HG03135 (cell line): ENCODE measurements around the gene GLRX5.
"Not testable (repeated sequence)": the region's sequence is repeated elsewhere in the genome, so short reads cannot be mapped to it uniquely, and the experiment has no call there.

Source experiments
- ATAC-seq: cut with Tn5 transposase; IDR thresholded peaks from one replicate; pipeline ENCODE4 v1.9.1; 2021; ENCODE audit warnings: mild to moderate bottlenecking, moderate library complexity; ENCODE audit not compliant: unreplicated experiment

Gene GLRX5

DNA sequence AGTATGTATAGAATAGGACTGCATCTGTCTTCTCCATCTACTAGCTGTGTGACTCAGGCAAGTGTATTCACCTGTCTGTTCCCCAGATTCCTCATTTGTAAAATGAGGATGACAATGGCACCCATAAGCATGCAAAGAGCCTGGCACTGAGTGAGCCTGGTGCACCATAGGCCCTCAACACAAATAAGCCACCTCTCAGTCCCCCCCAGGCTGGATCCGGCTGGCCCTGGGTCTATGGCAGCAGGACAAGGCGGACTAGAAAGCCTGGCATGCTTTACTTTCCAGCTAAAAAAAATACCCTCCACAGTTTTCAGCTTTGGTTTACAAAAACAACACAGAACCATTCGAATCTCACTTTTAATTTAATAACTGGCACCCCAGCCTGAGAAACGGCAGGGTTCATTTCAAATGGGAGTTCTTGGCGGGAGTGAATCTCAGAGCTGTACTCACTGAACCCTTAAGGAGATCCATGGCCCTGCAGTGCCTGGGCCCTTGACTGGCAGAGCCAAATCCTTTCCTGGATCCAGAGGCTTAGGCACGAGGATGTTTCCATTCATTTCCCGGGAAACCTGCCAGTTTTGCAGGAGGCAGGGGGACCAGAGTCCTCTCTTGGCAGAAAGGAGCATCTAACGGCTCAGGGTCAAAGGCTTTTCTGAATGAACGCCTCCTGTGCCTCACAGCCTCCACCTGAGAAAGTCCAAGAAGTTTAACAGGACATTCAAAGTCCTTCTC, 36.1 kb upstream of the GLRX5 start:
- ATAC-seq: no peak

DNA sequence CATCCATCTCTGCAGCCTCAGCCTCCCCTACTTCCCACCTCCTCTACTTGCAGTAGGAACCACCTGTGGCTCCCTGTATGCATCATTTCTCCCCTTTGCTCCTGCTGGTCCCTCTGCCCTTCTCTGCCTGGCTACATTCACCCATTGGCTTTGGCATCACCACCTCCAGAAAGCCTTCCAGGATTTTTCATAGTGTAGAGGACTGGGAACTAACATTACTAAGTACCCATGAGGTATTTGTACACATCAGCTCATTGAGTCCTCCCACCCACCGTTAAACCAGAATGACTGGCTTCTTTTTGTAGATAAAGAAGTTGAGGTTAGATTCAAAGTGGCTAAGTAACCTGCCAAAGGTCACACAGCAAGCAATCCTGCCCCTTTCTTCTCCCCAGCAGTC, 35.5 kb upstream of the GLRX5 start:
- ATAC-seq: no peak

DNA sequence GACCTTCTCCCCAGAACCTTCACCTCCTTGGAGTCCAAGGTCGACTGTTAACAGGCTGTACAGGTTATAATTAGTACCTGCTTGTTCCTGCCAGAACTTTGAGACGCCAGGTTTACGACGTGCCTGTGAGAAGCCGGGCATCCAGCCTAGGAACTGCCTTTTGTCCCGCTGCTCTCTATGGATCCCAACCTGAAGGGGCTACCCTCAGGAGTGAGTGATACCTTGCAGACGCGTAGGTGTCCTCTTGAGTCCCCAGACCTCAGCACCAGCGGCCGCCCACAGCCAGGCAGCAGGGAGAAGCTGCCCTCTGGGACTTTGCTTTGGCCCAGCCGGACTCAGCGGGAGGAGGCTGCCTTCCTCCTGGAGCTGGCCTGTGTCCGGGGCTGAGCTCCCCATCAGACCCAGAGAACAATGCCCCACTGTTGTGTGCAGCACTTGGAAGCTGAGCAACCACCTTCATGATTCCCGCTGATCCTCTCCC, 34.6 kb upstream of the GLRX5 start:
- no peak for ATAC-seq

DNA sequence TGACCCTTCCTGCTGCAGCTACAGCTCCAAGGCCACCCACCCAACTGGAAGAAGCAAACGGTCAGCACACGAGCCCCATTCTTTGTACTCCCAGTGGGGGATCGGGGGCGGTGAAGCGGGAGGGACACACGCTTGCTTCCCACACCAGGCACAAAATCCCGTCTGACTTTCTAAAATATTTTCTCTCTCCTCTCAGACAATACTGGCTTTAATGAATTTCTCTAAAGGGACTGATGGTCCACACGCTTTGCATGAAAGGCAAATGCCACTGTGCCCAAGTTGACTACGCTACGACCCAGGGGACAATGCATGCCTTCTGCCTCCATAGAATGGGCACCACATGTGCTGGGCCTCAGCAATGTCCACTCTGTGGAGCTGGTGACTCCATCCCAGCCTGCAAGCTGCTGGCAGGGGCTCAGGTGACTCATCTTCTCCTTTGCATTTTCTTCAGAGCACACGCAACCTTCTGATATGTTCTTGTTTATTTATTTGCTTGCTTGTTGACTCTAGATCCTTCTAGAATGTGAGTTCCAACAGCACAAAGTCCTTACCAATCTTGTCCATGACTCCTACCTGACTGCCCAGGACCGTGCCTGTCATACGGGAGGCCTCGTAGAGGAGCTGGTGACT, 34.0 kb upstream of the GLRX5 start:
- no peak for ATAC-seq

DNA sequence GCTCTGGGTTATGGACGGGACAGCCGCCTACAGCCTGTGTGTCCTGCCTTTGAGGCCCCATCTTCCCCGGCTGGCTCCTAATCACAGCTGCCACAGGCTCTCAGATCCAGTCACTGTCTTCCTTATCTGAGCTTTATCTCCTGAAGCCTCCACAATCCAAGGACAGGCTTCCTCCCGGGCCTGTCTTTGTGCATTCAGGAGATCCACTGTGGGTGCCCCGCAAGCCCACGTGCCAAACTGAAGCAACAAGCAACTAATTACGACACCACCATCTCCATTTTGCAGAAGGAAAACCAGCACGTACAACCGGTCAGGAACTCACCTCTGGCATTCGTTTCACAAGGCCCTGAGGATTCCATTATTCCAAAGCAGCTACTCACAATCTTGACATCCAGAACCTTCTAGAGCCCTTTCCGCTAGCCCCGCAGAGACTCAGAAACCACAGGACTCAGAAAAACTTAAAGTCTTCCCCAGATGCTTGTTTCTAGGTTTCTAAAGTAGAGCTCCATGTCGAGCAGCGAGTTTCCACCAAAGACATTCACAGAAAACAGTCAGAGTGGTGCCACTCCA, 32.4 kb upstream of the GLRX5 start:
- ATAC-seq: no peak

DNA sequence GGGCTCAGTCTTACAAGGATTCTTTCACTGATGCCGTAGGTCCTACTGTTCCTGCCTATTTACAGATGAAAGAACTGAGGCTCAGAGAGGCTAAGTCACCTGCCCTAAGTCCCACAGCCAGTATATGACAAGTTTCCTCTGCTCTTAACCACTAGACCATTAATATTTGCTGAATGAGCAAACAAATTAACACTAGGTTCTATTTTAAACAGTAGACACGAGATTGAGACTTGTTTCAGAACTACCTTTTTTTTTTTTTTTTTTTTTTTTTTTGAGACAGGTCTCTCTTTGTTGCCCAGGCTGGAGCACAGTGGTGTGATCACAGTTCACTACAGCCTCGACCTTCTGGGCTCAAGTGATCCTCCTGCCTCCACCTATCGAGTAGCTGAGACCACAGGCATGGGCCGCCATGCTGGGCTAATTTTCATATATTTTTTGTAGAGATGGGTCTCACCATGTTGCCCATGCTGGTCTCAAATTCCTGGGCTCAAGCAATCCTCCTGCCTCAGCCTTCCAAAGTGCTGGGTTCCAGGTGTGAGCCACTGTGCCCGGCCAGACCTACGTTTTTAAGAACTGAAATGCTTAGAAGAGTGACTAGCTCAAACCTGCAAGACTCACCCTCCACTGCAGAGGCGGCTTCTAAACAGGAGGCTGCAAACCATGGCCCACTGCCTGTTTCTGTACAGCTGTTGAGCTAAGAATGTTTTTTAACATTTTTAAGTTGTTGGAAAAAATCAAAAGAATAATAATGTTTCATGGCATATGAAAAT, 31.3 kb upstream of the GLRX5 start:
- peak; percentile 48 for ATAC-seq

DNA sequence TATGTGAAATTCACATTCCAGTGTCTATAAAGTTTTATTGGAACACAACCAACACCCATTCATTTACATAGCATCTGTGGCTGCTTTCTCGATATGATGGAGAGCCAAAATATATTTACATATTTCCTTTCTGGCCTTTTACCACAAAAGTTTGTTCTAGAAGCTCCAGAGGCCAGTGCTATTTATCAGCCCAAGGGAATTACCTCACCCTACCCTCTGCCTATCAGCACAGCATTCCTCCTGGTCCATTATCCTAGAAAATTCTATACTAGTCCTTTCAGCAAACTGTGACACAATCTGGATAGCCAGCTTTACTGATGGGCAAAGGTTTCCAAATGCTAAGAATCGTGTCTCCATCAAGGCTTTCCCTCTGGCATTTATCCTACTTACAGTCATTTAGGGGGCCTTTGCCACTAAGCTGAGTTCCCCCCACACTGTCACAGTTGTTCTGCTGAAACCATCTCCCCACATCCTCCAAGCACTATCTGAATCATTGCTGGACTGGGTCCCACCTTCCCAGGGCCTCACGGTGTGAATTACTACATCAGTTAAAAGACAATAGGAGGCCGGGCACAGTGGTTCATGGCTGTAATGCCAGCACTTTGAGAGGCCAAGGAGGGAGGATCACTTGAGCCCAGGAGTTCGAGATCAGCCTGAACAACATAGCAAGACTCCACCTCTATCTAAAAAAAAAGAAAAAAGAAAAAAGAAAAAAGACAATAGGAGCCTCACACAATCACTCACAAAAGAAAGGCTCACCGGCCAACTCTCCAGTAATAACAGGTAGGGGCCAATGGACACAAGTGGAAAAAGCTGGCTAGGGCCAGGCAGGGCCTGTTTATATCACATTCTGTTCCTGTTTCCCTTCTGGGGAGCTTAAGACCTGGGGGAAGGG, 30.5 kb upstream of the GLRX5 start:
- ATAC-seq: peak; percentile 43

DNA sequence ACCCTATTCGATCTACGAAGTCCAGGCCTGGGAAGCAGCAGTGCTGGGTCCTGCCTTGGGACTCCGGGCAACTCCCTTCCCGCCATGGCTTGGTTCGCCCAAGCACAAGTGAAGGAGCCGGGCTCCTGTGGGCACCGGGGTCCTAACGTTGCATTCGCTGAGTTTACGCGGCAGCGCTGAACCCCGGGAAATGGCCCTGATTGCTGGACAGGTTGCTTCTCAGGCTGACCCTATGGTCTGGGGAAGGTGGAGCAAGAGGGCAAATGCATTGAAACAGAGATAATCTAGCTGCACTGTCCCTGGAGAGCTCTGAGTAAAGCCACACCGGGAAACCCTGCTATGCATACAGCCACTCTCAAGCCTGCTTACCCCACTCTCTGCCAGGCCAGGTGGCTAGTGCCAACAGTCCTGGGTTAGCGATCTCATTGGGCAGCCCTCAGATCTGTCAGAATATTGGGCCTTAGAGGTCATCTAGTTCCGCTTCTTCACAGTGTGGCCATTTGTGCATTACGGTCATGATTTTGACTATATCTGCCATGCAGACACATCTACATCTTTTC, 29.7 kb upstream of the GLRX5 start:
- ATAC-seq: no peak

DNA sequence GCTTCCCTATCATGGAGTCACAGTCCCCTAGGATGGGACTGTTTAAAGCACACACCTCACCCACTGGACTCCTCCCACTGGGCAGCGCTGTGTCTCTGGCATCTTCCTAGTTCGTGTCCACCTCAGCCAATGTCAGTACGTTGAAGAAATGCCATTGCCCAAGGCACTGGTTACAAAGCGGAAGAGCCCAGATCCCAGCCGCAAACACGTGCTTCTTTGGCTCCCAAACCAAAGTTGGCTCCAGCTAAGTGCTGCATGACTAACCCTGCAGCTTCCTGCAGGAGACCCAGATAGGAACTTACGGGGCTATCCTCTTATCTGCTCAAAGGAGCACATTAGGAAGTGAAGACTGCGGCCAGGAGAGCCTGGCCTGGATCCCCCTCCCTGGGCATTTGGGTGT, 27.7 kb upstream of the GLRX5 start:
- ATAC-seq: no peak

DNA sequence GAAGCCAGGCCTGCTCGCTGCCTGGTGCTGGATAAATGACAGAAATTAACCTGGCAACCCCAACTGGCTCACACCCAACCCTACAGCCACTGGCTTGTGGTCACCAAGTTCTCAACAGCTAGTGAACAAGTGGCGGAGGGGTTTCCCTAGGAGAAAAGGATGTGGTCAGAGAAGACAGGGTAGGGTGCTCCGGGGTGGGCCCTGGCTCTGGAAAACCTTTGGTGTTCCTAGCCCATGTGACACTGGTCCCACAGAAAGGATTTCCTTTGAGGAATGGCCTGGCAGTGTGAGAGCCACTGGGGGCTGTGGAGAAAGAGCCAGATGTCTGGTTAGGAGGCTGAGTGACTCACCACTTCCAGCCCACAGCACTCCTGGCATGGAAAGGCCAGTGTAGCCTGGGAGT, 27.1 kb upstream of the GLRX5 start:
- no peak for ATAC-seq

DNA sequence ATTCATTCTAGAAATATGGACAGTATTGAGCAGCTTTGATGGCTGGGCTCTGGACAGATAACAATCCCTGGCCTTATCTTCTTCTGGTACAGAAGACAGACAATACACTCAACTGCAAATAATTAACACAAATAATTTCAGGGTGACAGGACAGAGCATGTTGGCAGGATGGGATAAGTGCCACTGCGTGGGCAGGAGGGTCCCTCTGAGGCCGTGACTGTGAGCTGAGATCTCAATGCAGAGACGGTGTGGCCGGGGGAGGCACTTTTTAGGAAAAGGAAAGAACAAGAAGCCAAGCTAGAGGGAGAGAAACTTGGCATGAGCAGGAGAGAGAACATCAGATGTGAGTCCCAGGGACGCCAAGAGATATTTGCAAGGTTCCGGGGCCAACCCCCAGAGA, 26.5 kb upstream of the GLRX5 start:
- no peak for ATAC-seq

DNA sequence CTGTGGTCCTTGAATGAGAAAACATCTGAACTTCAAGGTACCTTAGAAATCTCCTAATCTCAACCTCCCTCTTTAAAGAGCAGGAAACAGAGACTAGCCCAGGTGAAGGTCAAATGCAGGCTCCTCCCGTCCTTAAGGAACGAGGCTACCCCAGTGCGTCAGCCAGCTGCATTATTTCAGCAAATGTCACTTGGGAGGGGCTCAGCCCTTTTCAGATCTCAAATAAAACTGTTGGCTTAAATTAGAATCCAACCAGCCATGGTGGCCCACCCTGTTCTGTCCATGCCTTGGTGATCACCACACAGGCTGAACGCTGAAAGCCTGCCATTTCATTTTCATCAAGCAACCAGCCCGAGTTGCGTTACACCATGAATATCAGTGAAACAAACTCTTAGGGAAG, 25.4 kb upstream of the GLRX5 start:
- ATAC-seq: no peak

DNA sequence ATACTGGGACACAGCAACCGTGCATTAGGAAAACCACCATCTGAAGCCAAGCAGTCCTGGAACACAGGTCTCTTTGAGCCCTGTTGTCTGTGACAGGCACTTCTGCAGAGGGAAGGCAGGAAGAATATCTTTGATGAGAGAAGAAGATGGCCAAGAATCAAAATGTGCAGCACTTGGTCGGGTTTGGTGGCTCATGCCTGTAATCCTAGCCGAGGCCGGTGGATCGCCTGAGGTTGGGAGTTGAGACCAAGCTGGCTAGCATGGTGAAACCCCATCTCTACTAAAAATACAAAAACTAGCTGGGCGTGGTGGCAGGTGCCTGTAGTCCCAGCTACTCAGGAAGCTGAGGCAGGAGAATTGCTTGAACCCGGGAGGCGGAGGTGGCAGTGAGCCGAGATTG, 24.5 kb upstream of the GLRX5 start:
- ATAC-seq: not testable (repeated sequence)

DNA sequence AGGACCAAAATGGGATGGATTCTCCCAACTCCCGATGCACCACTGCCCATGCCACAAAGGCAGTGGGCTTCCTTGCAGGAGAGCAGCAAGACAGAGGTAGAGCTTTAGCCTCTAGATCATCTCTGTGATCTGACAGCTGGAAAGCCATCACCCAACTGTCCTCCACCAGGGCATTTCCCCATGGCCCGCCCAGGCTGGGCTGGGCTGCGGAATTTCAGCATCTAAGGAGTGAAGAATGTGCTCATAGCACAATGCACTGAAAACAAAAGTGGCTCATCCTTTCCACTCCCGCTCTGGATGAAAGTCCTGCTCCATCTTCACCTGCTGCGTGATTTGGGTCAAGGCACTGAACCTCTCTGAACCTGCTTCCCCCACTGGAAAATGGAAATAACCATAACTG, 24.0 kb upstream of the GLRX5 start:
- ATAC-seq: no peak

DNA sequence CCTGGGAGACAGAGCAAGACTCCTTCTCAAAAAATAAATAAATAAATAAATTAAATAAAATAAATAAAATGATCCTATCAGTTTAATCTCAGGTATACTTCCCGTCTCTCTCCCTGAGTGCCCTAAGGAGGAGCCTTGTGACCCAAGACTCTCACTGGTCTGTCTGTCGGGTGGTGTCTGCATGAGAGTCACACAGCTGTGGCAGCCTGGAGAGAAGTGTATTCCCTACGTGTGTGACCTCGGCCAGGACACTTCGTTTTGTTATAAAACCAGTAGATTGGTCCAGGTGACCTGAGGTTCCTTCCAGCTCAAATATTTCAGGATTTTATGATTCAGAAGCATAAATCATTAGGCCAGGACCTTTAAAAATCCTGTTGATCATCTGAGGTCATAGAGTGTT, 23.2 kb upstream of the GLRX5 start:
- ATAC-seq: no peak

DNA sequence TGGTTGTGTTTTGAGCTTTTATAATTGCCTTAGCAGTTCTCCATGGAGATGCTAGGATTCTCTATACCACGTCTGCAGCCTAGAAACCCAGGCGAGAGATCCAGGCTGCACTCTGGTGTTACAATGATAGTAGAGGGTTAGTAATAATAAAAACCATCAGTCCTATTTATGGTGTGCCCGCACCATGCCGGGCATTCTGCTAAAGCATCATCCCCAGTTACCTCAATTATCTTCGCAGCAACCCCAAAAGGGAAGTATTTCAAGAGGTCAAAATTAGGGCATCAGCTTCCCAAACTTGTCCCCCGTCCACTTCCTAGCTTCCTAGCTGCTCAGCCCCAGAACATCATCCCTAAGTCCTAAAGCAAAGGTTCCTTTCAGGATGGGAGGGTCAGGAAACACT, 21.6 kb upstream of the GLRX5 start:
- no peak for ATAC-seq

DNA sequence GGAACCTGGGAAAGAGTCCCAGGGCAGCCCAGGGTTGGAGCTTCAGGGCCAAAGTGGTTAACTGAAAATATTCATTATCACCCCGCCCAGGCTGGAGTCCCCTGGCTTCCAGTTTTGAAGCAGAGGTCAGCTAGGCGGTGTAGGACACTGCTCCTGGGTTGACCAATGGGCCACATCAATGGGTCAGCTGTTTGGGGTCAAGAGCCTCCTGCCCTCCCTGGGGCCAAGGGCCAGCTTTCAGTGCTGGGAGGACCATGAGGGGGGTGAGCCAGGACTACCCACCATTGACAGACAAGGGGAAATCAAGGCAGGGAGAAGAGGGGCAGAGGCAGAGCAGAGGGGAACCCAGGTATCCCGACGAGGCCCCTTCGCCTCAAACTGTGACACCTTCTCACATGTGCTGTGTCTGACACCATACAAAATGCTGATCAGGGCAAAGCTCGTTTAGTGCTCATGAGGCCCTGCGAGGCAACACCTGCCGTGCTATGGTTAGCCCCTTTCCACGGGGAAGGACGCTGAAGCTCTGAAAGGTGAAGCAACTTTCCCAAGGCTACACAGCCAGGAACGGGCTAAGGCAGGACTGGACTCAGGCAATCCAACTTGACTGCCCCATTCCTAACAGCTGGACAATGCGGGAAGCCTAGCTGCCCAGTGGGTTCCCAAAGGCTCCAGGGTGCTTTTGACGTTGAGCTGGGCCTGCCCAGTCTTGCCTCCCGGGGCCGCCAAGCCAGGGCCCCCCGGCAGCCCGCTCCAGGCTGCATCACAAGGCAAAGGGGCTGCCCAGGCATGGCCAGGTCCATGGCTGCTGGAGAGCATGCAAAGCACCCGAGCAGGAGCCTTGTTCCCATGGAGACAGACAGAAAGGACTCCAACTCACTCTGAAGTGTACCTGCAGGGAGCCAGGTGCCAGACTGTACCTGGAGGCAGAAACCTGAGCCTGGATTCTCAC, 20.4 kb upstream of the GLRX5 start:
- no peak for ATAC-seq

DNA sequence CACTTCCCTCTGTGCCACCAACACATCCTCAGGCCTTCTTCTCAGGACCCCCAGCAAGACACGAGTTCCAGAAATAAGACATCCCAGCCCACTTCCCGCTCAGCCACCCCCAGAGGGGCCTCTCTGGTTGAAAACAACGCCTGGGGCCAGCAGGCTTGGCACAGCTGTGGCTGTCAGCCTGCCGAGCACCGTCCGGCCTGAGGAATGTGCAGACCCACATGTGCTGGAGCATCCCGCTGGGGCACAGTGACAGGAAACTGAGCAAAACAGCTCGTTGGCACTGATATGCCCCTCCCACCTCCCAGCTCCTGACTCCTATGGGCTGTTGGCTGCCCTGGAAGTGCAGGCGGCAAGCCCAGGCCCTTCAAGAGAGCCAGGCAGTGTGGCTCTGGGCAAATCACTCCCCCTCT, 19.8 kb upstream of the GLRX5 start:
- ATAC-seq: no peak
